Thoracic aorta endothelial cell (primary cell): ENCODE measurements around the gene PCDHGA3. TPM values are rescaled to one million over a fixed set of nuclear protein-coding genes. Genes with fewer than 3 reads are reported as not detected.

ENCODE experiments used
- total RNA-seq: library from RNA; depleted of rRNA; stranded (reverse); fragments of >200 nt; gene quantifications from 2 replicates; pipeline ENCODE4 v1.2.3, GENCODE V29; 2012

Gene PCDHGA3
- total RNA-seq, 1 donor = 0.65 TPM

Other genes with a start within 250 kb of the PCDHGA3 start
- 0.66 and 0.72 TPM in 2 replicates for gene PCDHB2, start 249.2 kb upstream of the PCDHGA3 start, total RNA-seq
- gene PCDHB3, start 243.4 kb upstream of the PCDHGA3 start, total RNA-seq = 0.14 and 0.27 TPM in 2 replicates
- 0.07 and 0.13 TPM in 2 replicates for gene PCDHB4, start 222.0 kb upstream of the PCDHGA3 start, total RNA-seq
- 0.40 and 0.43 TPM in 2 replicates for gene PCDHB5, start 208.6 kb upstream of the PCDHGA3 start, total RNA-seq
- 0.07 TPM in 1 of 2 replicates, not detected in the other for gene PCDHB6, start 193.8 kb upstream of the PCDHGA3 start, total RNA-seq
- gene PCDHB7, start 171.2 kb upstream of the PCDHGA3 start, total RNA-seq = 0.22 and 0.40 TPM in 2 replicates
- 0.07 and 0.13 TPM in 2 replicates for gene PCDHB8, start 166.0 kb upstream of the PCDHGA3 start, total RNA-seq
- 0.07 and 0.13 TPM in 2 replicates for gene PCDHB16, start 161.4 kb upstream of the PCDHGA3 start, total RNA-seq
- 0.13 and 0.14 TPM in 2 replicates for gene PCDHB9, start 156.7 kb upstream of the PCDHGA3 start, total RNA-seq
- 0.22 and 0.66 TPM in 2 replicates for gene PCDHB10, start 151.5 kb upstream of the PCDHGA3 start, total RNA-seq
- 0.07 and 0.27 TPM in 2 replicates for gene PCDHB11, start 144.2 kb upstream of the PCDHGA3 start, total RNA-seq
- 0.07 and 0.27 TPM in 2 replicates for gene PCDHB12, start 135.1 kb upstream of the PCDHGA3 start, total RNA-seq
- 0.22 and 0.66 TPM in 2 replicates for gene PCDHB13, start 129.9 kb upstream of the PCDHGA3 start, total RNA-seq
- gene PCDHB14, start 120.5 kb upstream of the PCDHGA3 start, total RNA-seq = 0.14 and 0.53 TPM in 2 replicates
- 0.14 and 0.66 TPM in 2 replicates for gene PCDHB15, start 98.4 kb upstream of the PCDHGA3 start, total RNA-seq
- gene SLC25A2, start 39.8 kb upstream of the PCDHGA3 start, total RNA-seq = 0.27 and 0.50 TPM in 2 replicates
- 62.1 and 70.6 TPM in 2 replicates for gene TAF7, start 23.0 kb upstream of the PCDHGA3 start, total RNA-seq
- 0.22 and 0.40 TPM in 2 replicates for gene PCDHGA1, start 13.3 kb upstream of the PCDHGA3 start, total RNA-seq
- 1.1 and 1.2 TPM in 2 replicates for gene PCDHGA2, start 5.1 kb upstream of the PCDHGA3 start, total RNA-seq
- 0.50 and 0.66 TPM in 2 replicates for gene PCDHGB1, start 6.3 kb downstream of the PCDHGA3 start, total RNA-seq
- 2.2 and 5.2 TPM in 2 replicates for gene PCDHGA4, start 11.2 kb downstream of the PCDHGA3 start, total RNA-seq
- gene PCDHGB2, start 16.2 kb downstream of the PCDHGA3 start, total RNA-seq = 1.3 and 2.0 TPM in 2 replicates
- gene PCDHGA5, start 20.3 kb downstream of the PCDHGA3 start, total RNA-seq = 0.72 and 1.1 TPM in 2 replicates
- gene PCDHGB3, start 26.4 kb downstream of the PCDHGA3 start, total RNA-seq = 1.4 and 2.9 TPM in 2 replicates
- gene PCDHGA6, start 30.1 kb downstream of the PCDHGA3 start, total RNA-seq = 2.1 and 2.9 TPM in 2 replicates
- gene PCDHGA7, start 38.9 kb downstream of the PCDHGA3 start, total RNA-seq = 0.65 and 2.0 TPM in 2 replicates
- gene PCDHGB4, start 43.9 kb downstream of the PCDHGA3 start, total RNA-seq = 5.6 and 9.7 TPM in 2 replicates
- 0.72 and 1.6 TPM in 2 replicates for gene PCDHGA8, start 48.8 kb downstream of the PCDHGA3 start, total RNA-seq
- gene PCDHGB5, start 54.1 kb downstream of the PCDHGA3 start, total RNA-seq = 9.1 and 13.4 TPM in 2 replicates
- 4.3 and 4.6 TPM in 2 replicates for gene PCDHGA9, start 58.9 kb downstream of the PCDHGA3 start, total RNA-seq
- 2.9 and 3.3 TPM in 2 replicates for gene PCDHGB6, start 64.2 kb downstream of the PCDHGA3 start, total RNA-seq
- gene PCDHGA10, start 69.2 kb downstream of the PCDHGA3 start, total RNA-seq = 4.7 and 5.5 TPM in 2 replicates
- gene PCDHGB7, start 73.8 kb downstream of the PCDHGA3 start, total RNA-seq = 9.4 and 9.8 TPM in 2 replicates
- gene PCDHGA11, start 77.2 kb downstream of the PCDHGA3 start, total RNA-seq = 12.5 and 13.6 TPM in 2 replicates
- gene PCDHGA12, start 86.7 kb downstream of the PCDHGA3 start, total RNA-seq = 10.8 and 12.6 TPM in 2 replicates
- gene PCDHGC3, start 132.1 kb downstream of the PCDHGA3 start, total RNA-seq = 13.3 and 19.6 TPM in 2 replicates
- gene PCDHGC4, start 141.2 kb downstream of the PCDHGA3 start, total RNA-seq = 1.3 and 1.9 TPM in 2 replicates
- gene PCDHGC5, start 145.3 kb downstream of the PCDHGA3 start, total RNA-seq = 1.1 and 1.3 TPM in 2 replicates